Fibroblast of pulmonary artery (primary cell): ENCODE measurements around the gene ZNF148.

Experiments used
- DNase-seq: peaks from one replicate; pipeline ENCODE4 v3.0.0-alpha.2; 2010; ENCODE audit warnings: low read depth
- H3K4me3 ChIP-seq: replicated peaks from 2 replicates; pipeline ENCODE4 v1.5.1; 2011; ENCODE audit warnings: low read depth, mild to moderate bottlenecking, control low read depth, low read length, moderate library complexity
- CTCF ChIP-seq: IDR thresholded peaks from 2 replicates; pipeline ENCODE4 v1.5.1; 2011; ENCODE audit warnings: mild to moderate bottlenecking, control low read depth, low read length, inconsistent platforms; ENCODE audit errors: missing control alignments

ZNF148 gene

GRCh38 chr3:125332504-125332903, 42.6 kb downstream of the ZNF148 start:
- no peak overlapping the region for H3K4me3 ChIP-seq
- no peak for DNase-seq
- no peak for TF ChIP-seq CTCF

GRCh38 chr3:125331243-125331642, 43.9 kb downstream of the ZNF148 start:
- no peak for DNase-seq
- H3K4me3 ChIP-seq = no peak overlapping the region
- no peak for TF ChIP-seq CTCF

GRCh38 chr3:125326957-125327356, 48.2 kb downstream of the ZNF148 start:
- no peak for DNase-seq
- no peak for TF ChIP-seq CTCF
- no peak overlapping the region for H3K4me3 ChIP-seq

GRCh38 chr3:125325746-125326145, 49.4 kb downstream of the ZNF148 start:
- H3K4me3 ChIP-seq = no peak overlapping the region
- DNase-seq = no peak
- TF ChIP-seq CTCF = no peak

GRCh38 chr3:125324341-125324740, 50.8 kb downstream of the ZNF148 start:
- TF ChIP-seq CTCF = no peak
- H3K4me3 ChIP-seq = no peak overlapping the region
- DNase-seq = no peak

- H3K4me3 ChIP-seq = no peak overlapping the region
- no peak for TF ChIP-seq CTCF
- DNase-seq = no peak
Measured at GRCh38 chr3:125322917-125323316, 52.2 kb downstream of the ZNF148 start.

GRCh38 chr3:125322166-125322565, 53.0 kb downstream of the ZNF148 start:
- H3K4me3 ChIP-seq = no peak overlapping the region
- TF ChIP-seq CTCF = no peak
- DNase-seq = peak; percentile 48
